Peyer's patch (tissue), 4 donors: ENCODE results near the gene SEPTIN6.

Experiments
- CTCF ChIP-seq, 6 experiments: fragments of 450-650 bp in 4 of 6; fragments of 200-600 bp in 2 of 6; sonication (generic) in 1 of 6; IDR thresholded peaks; one replicate each; pipeline ENCODE4 v1.5.1; 2017 to 2019; ENCODE audit warnings: antibody characterized with exemption in 6 of 6, mild to moderate bottlenecking in 3 of 6, moderate library complexity in 1 of 6
- POLR2A ChIP-seq, 2 donors: fragments of 450-650 bp; IDR thresholded peaks; one replicate each; pipeline ENCODE4 v1.5.1; 2017; ENCODE audit warnings: antibody characterized with exemption in 2 of 2, mild to moderate bottlenecking in 2 of 2, moderate library complexity in 2 of 2

GRCh38 chrX:119729408-119730201 lies 36.6 kb upstream of the SEPTIN6 start:
- peak; percentile 48 to 67 (median 57) for TF ChIP-seq CTCF (IDR thresholded peaks at IDR 0.05)
- no peak for TF ChIP-seq POLR2A (IDR thresholded peaks at IDR 0.05)
